NCI-H2081 treated with DMSO at 0.1 percent for 48 hours (cell line): Measurements from ENCODE around the gene NPHS1.
"Not testable (repeated sequence)": the region's sequence is repeated elsewhere in the genome, so short reads cannot be mapped to it uniquely, and the experiment has no call there.

Experiments used
- DNase-seq: peaks from one replicate; lab custom pipeline; 2025; lab: John Stamatoyannopoulos, UW

NPHS1 gene

DNA sequence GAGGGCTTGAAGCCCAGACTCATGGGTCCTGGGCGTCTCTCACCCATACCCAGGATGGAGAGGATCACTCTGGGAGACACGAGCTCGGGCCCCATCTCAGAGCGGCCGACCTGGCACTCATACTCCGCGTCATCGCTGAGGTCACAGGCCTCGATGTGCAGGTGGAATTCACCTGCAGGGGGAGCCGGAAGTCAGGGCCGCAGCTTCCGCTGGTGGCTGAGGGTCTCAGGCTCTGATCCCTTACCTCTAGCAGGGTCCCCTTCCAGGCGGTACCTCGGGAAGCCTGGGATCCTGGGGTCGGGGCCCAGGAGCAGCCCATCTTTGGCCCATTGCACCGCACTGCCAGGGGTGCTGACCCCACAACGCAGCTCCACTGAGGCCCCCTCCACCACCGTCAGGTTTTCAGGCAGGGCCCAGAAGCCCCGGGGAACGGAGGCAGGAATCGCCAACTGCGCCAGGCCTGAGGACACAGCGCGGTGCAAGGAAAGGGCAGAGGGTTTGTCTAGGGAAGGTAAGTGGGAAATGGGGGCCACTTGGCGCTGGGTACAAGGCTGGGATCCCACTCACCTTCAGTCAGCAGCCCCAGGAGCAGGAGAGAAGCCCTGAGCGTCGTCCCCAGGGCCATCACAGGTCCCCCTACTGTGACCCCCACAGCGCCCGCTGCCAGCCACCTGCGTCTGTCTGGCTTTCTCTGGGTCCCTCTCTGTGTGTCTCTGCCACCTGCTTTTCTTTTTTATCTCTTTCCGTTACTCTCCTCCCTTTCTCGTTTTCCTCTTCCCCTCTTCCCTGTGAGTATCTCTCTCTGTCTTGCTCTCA, 883 bp downstream of the NPHS1 start:
- no peak for DNase-seq

DNA sequence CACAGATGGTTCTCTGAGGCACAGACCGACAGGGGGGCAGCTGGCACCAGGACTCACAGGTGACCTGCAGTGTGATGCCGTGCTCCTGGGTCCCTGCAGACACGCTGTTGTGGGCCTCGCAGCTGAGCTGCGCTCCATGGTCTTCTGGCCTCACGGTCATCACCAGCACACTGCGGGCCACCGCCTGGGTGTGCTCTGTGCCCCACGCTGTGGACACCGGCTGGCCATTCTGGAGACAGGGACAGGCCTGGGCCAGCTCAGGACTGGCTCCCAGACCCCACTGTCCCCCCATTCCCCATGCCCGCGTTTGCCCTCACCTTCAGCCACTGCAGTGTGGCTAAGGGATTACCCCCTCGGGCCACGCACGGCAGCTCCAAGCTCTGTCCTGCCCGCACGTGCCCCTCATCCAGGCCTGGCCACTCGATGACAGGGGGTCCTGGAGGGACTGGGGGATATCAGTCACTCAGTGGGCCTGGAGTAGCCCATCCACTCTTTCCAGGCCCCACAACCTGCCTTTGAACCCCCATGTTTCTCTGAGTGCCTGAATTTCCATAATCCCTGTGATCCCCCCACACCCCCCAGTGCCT, 3.3 kb downstream of the NPHS1 start:
- no peak for DNase-seq

DNA sequence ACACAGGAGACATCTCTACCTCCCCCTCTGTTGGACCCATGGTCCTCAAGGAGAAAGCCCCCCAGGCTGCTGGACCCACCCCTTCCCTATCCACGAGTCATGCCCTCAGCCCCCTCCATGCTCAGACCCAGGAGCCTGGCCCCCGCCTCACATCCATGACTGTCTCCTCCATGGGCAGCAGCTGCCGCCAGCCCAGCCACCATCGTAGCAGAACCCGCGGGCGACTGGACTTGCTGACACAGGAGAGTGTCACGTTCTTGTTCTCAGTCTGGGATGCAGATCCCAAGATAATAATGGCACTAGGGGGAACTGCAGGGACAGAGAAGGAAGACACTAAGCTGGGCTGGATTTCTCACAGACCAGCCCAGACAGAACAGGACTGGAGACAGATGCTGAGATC, 3.8 kb downstream of the NPHS1 start:
- no peak for DNase-seq

DNA sequence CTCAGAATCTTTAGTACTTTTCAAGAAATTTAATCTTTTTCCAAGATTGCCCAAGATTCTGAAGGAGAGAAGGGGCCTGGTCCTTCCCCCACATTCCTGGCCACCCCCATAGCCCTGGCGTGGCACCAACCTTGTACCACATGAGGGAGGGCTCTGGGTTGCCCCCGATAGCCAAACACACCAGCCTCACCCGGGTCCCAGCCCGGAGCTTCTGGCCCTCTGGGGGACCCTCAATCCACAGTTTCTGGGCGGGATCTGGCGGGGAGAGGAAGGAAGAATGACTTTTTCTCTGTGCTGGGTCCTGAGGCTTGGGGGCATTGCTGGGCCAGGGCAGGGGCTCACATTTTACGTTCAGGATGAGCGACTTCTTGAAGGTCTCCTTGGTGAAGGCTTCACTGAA, 4.4 kb downstream of the NPHS1 start:
- no peak for DNase-seq

DNA sequence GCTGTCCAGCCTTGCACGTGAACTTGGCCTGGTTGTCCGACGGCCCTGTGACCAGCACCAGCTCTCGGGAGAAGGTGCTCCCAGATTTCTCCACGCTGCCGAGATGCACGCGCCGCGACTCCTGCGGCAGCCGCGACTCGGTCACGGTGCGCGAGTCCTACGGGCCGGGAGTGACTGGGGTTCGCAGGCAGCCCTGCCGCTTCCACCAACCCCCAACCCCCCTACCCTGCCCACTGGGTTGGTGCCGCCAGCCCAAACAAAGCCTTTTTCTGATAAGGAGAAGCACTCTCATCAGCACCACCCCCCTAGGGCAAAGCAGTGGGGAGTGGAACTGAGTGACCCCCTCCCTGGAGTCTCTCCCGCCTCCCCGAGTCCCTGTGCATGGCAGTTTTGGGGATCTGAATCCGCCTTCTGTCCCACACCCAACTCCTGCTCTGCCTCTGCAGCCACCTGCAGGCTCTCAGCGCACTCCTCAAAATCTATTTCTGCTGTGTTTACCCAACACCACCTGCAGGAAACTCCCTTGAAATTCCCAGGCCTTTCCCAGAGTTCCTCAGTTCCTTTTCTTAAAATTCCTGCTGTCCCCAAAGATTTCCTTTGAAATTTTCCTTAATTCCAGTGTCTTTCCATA, 6.2 kb downstream of the NPHS1 start:
- no peak for DNase-seq

DNA sequence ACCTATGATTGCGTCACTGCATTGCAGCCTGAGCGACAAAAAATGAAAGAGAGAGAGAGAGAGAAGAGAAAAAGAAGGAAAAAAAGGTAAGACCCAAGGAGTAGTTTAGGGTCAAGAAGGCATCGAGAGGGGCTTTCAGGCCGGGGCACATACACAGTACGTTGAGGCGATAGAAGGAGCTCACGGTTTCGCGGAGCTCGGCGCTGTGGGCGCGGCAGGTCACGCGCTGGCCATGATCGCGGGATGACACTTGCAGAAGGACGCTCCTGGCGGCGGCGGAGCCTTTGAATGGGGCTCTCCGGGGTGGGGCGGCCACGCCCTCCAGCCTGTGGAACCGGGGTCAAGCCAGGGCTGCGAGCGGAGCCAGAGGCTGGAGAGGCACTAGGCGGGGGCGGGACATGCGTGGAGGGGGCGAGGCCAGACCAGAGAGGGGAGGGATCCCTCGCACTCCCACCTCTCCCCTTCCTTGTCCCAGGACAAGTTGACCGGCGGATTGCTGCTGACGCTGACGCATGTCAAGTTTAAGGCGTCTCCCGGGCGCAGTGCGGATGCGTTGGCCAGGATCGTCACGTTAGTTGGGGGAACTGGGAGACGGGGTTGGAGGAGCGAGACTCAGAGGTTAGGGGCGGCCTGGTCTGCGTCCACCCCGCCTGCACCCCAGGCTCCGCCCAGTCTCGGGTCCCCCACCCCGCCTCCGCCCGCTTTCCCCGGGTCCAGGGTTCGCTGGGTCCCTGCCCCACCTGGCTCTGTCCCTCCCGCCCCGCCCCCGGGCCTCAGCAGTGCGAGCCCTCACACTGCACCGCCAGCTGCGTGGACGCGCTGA, 6.9 kb downstream of the NPHS1 start:
- DNase-seq, result no peak

DNA sequence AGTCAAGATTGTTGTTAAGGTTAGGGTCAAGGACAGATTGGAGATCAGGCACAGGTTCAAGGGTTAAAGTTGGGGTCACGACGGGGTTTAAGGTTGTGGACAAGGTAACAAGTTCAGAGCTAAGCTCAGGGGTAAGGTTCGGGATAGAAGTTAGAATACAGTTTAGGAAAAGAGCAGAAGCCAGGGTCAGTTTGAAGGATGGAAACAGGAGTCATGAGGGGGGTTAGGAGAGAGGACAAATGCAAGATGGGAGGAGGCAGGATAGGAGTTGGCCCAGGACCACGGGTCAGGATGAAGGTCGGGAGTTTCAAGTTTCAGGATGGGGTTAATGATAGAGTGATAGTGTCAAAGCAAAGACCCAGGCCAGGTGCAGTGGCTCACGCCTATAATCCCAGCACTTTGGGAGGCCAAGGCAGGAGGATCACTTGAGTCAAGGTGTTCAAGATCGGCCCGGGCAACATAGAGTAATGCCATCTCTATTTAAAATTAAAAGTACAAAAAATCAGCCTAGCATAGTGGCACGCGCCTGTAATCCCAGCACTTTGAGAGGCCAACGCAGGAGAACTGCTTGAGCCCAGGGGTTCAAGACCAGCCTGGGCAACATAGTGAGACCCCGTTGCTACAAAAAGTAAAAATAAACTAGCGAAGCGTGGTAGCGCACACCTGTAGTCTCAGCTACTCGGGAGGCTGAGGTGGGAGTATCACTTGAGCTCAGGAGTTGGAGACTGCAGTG, 7.7 kb downstream of the NPHS1 start:
- DNase-seq, result no peak

DNA sequence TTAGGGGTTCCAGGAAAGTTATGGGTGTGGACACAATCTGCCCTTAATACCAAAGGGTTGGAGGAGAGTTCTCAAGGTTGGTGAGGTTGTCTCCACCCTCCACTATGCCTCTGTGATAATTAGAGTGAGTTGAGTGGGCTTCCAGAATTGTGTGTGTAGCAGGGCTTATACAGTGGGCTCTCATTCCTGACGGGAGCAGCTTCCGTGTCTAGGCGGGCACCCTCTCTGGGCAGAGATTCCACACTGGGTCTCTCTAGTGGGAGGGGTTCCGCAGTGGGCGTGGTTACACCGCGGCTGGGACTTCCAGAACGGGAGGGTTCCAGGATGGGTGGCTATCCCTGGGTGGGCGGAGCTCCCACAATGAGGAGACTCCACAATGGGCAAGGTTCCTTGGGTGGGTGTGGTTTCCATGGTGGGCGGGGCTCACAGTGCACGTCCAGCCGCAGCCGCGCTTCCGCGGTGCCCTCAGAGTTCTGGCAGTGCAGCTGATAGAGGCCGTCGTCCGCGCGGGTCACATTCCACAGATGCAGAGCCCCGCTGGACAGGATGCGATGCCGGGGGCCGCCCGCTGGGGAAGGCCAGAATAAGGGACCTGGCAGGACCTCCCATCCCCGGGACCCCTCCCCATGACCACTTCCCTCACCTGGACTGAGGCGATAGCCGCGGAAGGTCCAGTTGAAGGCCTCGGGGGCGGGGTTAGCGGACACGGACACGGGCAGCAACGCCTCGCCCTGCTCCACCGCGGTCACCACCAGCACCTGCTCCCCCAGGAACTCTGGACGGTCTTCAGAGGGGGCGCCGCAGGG, 8.4 kb downstream of the NPHS1 start:
- DNase-seq, result no peak

DNA sequence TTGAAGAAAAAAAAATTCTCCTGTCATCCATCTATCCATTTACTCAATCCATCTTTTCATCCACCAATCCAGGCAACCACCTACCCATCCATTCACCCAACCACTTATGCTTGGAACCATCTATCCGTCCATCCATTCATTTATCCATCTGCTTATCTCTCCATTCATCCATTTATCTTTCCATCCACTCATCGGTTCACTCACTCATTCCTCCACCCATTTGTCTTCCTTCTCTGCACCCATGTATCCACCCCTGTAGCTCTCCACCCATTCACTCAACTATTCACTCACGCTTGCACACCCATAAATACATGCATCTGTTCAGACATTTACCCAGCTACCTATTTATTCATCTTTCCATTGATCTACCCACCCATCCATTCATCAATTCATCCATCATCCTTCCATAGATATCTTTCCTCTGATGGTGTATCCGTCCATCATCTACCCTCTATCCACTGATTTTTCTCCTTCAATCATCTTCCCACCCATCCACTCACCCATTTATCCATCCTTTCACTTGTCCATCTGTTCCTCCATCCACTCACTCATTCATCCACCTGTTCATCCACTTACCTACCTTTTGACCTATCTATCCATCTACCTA, 9.5 kb downstream of the NPHS1 start:
- no peak for DNase-seq

DNA sequence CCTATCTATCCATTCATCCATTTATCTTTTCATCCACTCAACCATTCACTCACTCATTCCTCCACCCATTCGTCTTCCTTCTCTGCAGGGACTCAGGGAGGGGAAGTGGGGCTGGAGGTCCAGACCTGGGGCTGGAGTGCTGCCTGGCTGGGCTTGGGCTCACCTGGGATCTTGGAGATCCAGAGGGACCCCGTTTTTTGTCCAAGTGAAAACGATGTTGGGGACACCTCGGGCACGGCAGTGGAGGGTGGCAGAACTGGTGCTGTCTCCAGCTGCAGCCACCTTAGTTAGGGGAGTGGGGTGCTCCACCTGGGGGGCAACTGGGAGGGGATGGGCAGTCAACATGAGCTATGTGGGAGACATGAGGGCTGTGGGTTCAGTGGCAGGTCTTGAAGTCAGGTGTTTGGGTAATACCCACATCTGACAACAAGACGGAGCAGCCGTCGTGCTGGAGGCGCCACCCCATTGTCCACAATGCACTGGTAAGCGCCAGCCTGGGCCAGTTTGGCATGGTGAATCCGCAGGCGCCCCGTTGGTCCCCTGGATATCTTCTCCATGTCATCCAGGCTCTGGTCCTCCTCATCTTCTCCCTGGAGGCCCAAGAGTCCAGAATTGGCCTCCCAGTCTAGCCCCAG, 10.2 kb downstream of the NPHS1 start:
- no peak for DNase-seq

DNA sequence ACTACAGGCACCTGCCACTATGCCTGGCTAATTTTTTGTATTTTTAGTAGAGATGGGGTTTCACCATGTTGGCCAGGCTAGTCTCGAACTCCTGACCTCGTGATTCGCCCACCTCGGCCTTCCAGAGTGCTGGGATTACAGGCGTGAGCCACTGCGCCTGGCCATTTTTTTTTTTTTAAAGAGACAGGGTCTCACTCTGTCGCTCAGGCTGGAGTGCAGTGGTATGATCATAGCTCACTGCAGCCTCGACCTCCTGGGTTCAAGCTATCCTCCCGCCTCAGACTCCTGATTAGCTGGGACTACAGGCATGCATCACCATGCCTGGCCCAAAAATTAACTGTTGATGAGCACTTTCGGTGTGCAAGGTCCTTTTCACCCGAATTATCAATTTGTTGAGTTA, 16.2 kb downstream of the NPHS1 start:
- not testable (repeated sequence) for DNase-seq

DNA sequence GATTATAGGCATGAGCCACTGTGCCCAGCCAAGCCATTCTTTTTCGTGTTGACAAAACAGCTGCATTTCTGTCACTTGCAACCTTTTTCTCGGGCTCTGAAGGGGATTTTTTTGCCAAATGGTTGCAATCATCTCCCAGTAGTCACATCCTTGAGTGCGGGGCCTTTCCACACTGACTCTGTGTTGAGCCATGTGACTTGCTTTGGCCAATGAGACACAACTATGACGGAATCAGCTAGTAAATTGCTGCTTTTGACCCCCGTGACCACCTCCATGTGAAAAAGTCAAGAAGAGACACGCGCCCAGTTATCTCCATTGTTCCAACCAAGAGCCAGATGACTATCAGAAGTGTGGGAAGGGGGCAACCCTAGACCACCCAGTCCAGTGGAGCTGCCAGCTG, 18.3 kb downstream of the NPHS1 start:
- no peak for DNase-seq

DNA sequence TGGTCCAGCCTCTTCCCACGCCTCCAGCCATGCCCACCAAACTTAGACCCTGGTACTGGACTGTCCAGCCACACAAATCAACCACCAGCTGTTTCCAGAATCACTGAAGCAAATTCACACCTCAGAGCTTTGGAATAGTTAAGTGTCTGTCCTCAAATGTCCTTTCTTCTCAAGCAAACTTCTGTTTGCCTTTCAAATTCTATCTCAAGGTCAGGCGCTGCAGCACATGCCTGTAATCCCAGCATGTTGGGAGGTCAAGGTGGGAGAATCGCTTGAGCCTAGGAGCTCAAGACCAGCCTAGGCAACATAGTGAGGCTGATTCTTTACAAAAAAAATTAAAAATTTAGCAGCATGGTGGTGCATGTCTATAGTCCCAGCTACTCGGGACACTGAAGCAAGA, 20.2 kb downstream of the NPHS1 start:
- DNase-seq, result no peak

DNA sequence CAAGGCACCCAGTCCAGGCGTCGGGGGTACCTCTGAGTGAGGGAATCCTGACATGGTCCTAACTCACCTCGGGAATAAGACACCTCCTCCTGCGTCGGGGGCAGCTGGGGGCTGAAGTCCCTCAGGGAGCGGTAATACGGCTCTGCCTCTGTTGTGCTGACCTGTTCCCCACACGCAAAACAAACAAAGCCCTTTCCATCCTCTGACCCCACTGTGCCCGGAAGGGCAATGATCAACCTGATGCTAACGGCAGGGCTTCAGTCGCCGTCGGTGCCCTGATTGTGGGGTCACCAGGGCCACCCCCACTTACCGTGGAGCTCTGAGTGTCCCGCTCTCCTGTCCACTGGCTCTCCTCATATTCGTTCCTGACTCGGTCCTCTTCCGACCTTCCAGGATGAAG, 21.3 kb downstream of the NPHS1 start:
- no peak for DNase-seq

DNA sequence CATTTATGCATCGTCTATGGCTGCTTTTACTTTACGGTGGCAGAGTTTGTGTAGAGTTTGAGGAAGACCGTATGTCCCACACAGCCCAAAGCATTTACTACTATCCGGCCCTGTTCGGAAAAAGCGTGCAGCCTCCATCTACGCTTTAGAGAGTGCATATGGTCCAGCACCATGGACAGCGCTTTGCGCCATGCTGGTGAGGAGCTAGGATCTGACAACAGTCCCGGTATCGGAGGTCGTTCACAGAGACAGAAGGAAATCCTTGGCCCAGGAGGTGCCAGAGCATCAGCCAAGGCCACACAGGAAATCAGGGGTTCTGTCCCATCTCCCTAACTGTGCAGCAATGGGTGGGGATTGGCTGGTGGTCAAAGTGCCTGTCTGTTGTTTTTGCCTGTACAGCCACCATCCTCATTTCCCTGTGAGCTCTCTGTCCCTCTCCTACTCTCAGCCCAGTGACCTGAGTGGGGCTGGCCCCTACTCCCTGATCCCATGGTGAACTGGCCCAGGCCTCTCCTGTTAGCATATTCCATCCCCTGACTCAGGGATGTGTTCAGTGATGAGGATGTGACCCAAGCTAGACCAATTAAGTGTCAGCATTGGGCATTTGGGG, 23.5 kb downstream of the NPHS1 start:
- no peak for DNase-seq

DNA sequence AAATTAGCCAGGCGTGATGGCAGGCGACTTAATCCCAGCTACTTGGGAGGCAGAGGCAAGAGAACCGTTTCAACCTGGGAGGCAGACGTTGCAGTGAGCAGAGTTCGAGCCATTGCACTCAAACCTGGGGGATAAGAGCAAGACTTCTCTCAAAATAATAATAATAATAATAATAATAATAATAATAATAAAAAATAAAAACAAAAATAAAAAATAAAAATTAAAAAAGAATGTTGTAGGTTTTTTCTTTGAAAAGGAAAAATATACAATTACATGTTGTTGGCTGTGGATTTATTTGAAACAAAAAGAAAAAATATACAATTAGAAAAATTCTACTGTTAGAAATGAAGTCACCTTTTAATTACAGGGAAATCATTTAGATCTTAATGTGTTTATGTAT, 28.2 kb downstream of the NPHS1 start:
- DNase-seq, result no peak

DNA sequence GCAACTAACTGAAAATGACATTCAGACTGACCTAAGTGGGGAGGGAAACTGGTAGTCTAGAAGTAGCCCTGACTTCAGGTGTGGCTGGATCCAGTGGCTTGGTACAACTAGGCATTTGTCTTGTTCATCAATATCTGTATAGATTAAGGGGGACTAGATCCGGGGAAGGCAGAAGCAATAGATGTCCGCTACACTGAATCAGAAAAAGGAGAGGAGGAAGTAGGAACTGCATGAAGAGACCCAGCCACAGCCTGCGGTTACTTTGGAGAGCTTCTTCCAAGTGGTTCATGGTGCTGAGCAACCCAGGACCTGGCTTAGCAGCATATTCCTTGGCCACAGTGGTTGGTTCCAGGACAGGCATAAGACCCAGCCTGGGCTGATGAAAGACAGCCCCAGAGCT, 29.7 kb downstream of the NPHS1 start:
- no peak for DNase-seq

DNA sequence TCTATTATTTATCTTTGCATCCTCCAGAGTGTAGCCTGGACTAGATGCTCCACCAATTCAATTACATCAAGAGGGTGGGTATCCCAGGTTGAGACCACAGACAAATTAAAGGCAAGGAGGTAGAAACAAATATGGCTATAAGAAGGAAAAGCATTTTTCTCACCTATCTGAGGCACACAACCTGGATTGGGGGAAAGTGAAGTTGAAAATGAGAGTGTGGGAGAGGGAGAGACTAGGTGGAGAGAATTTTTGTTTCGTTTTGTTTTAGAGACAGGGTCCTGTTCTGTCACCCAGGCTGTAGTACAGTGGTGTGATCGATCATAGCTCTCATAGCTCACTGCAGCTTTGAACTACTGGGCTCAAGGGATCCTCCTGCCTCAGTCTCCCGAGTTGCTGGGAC, 33.9 kb downstream of the NPHS1 start:
- no peak for DNase-seq

DNA sequence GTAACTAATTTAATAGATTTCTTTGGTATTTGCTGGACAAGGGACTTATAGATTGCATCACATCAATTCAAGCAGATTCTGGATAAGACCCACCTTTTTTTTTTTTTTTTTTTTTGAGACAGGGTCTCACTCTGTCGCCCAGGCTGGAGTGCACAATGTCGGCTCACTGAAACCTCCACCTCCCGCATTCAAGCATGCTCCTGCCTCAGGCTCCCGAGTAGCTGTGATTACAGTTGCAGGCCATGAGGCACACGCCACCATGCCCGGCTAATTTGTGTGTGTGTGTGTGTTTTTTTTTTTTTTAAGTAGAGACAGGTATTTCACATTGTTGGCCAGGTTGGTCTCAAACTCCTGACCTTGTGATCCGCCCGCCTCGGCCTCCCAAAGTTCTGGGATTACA, 35.5 kb downstream of the NPHS1 start:
- DNase-seq, result no peak

DNA sequence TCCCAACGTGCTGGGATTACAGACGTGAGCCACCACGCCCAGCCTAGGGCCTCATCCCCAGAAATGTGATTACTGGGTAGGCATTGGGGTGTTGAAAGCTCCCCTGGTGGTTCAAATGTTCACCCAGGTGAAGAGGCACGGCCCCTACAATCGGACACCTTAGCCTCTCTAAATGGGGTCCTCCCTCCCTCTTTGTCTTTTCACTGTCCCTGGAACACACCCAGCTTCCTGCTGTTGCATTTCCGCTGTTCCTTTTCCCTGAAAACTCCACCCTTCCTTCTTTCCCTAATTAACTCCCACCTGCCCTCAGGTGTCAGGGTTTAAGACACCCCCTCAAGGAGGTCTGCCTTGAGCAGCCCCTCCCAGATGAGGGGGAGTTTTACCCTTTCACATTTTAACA, 36.0 kb downstream of the NPHS1 start:
- no peak for DNase-seq
